Stomach smooth muscle (tissue), 2 donors: ENCODE results near the gene TNFRSF1A.
A peak's percentile ranks its signal among the peaks of the same experiment; 100 is the strongest.
"Not testable (repeated sequence)": the region's sequence is repeated elsewhere in the genome, so short reads cannot be mapped to it uniquely, and the experiment has no call there.

ENCODE experiments used
- H3K27ac ChIP-seq: one replicate; pipeline ENCODE4 v1.7.0; 2013; ENCODE audit warnings: mild to moderate bottlenecking, low read length, inconsistent platforms
- H3K27me3 ChIP-seq, 2 donors: one replicate each; pipeline ENCODE4 v1.7.0; 2013; ENCODE audit warnings: low read length in 2 of 2; ENCODE audit not compliant: insufficient read depth in 2 of 2, control insufficient read depth in 1 of 2
- H3K36me3 ChIP-seq, 2 donors: one replicate each; pipeline ENCODE4 v1.7.0; 2013; ENCODE audit warnings: low read length in 2 of 2; ENCODE audit not compliant: control insufficient read depth in 2 of 2, insufficient read depth in 2 of 2
- H3K4me1 ChIP-seq: one replicate; pipeline ENCODE4 v1.7.0; 2013; ENCODE audit warnings: low read length; ENCODE audit not compliant: control insufficient read depth, insufficient read depth
- H3K4me3 ChIP-seq, 2 donors: one replicate each; pipeline ENCODE4 v1.7.0; 2013; ENCODE audit warnings: low read length in 2 of 2
- H3K9ac ChIP-seq, 2 donors: one replicate each; pipeline ENCODE4 v1.7.0; 2013; ENCODE audit warnings: low read length in 2 of 2, mild to moderate bottlenecking in 1 of 2
- H3K9me3 ChIP-seq, 2 donors: one replicate each; pipeline ENCODE4 v1.7.0; 2013; ENCODE audit warnings: low read length in 2 of 2; ENCODE audit not compliant: control insufficient read depth in 2 of 2
- donor health status: healthy.
- donor health status: Pancreatic carcinoma.

TNFRSF1A gene

DNA sequence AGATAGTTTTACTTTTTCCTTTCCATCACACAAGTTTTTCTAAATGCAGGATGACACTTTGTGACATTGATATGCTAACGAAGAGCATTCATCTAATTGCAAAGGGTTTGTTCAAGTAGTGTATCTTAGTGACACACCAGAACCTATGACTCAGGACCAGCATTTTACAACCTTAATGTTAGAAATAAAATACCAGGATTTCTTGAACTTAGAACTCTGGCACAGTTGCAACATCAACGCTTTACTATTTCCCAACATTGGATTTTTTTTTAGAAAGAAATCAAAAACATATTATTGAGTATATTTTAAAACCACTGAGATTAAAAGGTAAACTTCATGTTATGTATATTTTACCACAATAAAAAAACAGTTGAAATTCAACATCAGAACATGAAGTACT lies 49.3 kb downstream of the TNFRSF1A start:
- H3K9ac ChIP-seq: no peak overlapping the region
- no peaks in the 10 kb centered on the region for H3K36me3 ChIP-seq
- no peak overlapping the region for H3K27ac ChIP-seq
- no peak overlapping the region for H3K4me3 ChIP-seq
- peaks cover 6% of the 10 kb centered on the region for H3K4me1 ChIP-seq
- no peaks in the 10 kb centered on the region for H3K27me3 ChIP-seq
- no peaks in the 10 kb centered on the region for H3K9me3 ChIP-seq

DNA sequence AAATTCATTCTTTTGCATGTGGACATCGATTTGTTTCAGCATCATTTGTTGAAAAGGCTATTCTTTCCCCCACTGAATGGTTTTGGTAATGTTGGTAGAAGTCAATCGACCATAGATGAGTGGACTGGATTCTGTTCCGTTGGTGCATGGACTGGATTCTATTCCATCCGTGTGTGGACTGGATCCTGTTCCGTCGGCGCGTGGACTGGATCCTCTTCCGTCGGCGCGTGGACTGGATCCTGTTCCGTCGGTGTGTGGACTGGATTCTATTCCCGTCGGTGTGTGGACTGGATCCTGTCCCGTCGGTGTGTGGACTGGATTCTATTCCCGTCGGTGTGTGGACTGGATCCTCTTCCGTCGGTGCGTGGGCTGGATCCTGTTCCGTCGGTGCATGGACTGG lies 52.0 kb downstream of the TNFRSF1A start:
- not testable (repeated sequence) for H3K27me3 ChIP-seq, H3K27ac ChIP-seq

DNA sequence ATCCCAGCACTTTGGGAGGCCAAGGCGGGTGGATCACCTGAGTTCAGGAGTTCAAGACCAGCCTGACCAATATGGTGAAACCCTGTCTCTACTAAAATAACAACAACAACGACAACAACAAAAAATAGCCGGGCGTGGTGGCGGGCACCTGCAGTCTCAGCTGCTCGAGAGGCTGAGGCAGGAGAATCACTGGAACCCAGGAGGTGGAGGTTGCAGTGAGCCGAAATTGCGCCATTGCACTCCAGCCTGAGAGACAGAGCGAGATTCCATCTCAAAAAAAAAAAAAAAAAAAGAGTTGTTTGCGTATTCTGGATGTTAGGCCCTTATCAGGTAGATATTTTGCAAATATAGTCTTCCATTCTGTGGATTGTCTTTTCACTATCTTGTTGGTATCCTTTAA lies 52.8 kb downstream of the TNFRSF1A start:
- H3K4me1 ChIP-seq, H3K27me3 ChIP-seq, H3K27ac ChIP-seq: not testable (repeated sequence)

More for the DNA sequence above, 52.0 kb downstream of the TNFRSF1A start:
- H3K4me3 ChIP-seq, H3K9me3 ChIP-seq, H3K9ac ChIP-seq, H3K4me1 ChIP-seq, H3K36me3 ChIP-seq: not testable (repeated sequence)

DNA sequence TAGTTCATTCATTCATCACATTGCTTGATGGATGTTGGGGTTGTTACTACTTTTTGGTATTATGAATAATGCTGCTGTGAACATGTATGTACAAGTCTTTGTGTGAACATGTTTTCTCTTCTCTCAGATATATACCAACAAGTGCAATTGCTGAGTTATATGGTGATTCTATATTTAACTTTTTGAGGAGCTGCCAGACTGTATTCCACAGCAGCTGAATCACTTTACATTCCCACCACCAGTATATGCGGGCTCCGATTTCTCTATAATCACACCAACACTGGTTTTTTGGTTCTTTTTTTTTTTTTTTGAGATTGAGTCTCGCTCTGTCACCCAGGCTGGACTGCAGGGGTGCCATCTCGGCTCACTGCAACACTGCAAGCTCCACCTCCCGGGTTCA lies 53.6 kb downstream of the TNFRSF1A start:
- H3K27me3 ChIP-seq: no peaks in the 10 kb centered on the region

More for the DNA sequence above, 52.8 kb downstream of the TNFRSF1A start:
- not testable (repeated sequence) for H3K4me3 ChIP-seq, H3K9me3 ChIP-seq, H3K9ac ChIP-seq, H3K36me3 ChIP-seq

DNA sequence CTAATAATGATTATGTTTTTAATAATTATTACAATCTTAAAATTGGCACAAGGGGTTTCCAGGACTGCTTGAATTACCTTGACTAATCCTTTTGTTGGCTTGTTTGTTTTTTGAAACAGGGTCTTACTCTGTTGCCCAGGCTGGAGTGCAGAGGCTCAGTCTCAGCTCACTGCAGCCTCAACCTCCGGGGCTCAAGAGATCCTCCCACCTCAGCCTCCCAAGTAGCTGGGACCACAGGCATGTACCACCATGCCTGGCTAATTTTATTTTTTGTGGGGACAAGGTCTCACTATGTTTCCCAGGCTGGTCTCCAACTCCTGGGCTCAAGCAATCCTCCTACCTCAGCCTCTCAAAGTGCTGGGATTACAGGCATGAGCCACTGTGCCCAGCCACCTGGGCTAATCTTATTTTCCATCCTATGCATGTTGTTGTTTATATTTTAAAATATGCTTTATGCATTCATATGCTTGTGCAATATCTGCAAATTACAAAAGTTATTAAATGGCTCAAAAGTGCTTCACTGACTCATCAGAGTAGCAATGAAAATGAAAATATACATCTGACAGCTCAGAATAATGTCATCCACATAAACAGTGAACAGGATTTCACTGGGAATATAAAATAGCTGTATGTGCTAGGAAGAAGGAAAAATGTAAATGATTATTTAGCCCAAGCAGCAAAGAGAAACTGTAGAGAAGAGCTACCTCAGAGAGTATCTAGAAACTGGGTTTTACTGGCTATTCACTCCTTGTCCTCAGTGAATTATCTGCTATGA lies 56.2 kb downstream of the TNFRSF1A start:
- Histone ChIP-seq H3K27me3 (no peaks in the 10 kb centered on the region), H3K27ac (no peak overlapping the region), H3K36me3 (no peaks in the 10 kb centered on the region), H3K9ac (no peak overlapping the region), H3K4me3 (no peak overlapping the region), H3K9me3 (no peaks in the 10 kb centered on the region), H3K4me1 (peaks cover 11% of the 10 kb centered on the region)

More for the DNA sequence above, 53.6 kb downstream of the TNFRSF1A start:
- Histone ChIP-seq H3K36me3 (no peaks in the 10 kb centered on the region), H3K9me3 (no peaks in the 10 kb centered on the region), H3K27ac (no peak overlapping the region), H3K9ac (no peak overlapping the region), H3K4me1 (peaks cover 5% of the 10 kb centered on the region), H3K4me3 (no peak overlapping the region)

DNA sequence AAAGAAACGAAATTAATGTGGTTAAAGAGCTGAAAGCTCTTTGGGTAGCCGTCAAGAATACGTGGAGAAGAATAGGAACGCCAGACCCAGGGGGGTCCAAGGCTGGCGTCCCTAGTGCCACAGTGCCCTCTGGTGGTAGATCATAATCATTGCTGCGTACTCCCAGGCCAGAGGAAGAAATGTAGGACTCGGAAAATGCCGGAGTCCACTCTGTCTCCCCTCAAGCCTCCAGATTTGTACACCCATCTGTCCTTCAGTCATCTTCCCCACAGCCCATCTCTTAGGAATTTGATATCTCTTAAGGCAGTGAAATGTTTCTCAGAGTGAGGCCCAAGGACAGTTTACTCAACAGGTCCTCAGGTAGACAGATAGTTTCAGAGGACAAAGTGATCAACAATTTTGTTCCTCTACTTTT lies 56.8 kb downstream of the TNFRSF1A start:
- H3K36me3 ChIP-seq: no peaks in the 10 kb centered on the region
- peaks cover 17% of the 10 kb centered on the region for H3K4me1 ChIP-seq
- H3K4me3 ChIP-seq: no peak overlapping the region
- no peak overlapping the region for H3K9ac ChIP-seq
- H3K27me3 ChIP-seq: no peaks in the 10 kb centered on the region
- H3K9me3 ChIP-seq: no peaks in the 10 kb centered on the region
- H3K27ac ChIP-seq: no peak overlapping the region

DNA sequence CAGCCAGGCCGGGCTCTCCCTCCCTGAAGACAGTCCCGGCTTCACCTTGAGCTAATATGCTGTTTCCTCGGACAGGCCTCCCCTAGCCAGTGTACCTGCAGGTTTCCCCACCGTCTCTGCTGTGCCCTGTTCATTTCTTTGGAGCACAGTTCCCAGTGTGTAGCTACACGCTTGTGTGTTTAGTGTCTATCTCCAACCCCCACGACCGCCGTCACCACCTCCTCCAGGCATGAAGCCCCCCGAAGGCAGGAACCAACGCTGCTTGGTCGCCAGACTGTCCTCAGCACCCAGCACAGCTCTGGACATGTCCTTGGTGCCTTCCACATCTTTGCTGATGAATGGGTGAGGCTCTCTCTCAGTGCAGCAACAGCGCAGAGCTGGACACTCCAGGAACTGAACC lies 57.6 kb downstream of the TNFRSF1A start:
- H3K36me3 ChIP-seq: no peaks in the 10 kb centered on the region
- no peak overlapping the region for H3K4me3 ChIP-seq
- no peak overlapping the region for H3K9ac ChIP-seq
- H3K9me3 ChIP-seq: no peaks in the 10 kb centered on the region
- H3K27me3 ChIP-seq: no peaks in the 10 kb centered on the region
- peaks cover 25% of the 10 kb centered on the region for H3K4me1 ChIP-seq
- H3K27ac ChIP-seq: no peak overlapping the region

DNA sequence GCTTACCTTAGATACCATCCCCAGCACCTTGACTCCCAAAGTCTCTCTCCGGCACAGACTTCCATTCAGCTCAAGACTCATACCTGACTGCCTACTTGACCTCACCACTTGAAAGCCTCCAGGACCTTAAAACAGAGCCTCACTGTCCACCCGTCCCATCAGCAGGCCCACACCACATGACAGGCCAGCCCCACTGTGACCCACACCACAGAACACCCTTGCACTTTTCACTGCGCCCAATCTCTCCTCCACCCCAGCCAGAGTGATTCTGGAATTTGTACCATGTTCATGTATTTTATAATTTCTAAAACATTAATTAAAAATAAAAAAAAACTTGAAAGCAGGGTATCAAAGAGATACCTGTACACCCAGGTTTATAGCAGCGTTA lies 59.4 kb downstream of the TNFRSF1A start:
- H3K4me1 ChIP-seq: peaks cover 41% of the 10 kb centered on the region
- no peaks in the 10 kb centered on the region for H3K9me3 ChIP-seq
- no peaks in the 10 kb centered on the region for H3K36me3 ChIP-seq
- H3K4me3 ChIP-seq: no peak overlapping the region
- no peaks in the 10 kb centered on the region for H3K27me3 ChIP-seq
- no peak overlapping the region for H3K9ac ChIP-seq
- H3K27ac ChIP-seq: no peak overlapping the region

DNA sequence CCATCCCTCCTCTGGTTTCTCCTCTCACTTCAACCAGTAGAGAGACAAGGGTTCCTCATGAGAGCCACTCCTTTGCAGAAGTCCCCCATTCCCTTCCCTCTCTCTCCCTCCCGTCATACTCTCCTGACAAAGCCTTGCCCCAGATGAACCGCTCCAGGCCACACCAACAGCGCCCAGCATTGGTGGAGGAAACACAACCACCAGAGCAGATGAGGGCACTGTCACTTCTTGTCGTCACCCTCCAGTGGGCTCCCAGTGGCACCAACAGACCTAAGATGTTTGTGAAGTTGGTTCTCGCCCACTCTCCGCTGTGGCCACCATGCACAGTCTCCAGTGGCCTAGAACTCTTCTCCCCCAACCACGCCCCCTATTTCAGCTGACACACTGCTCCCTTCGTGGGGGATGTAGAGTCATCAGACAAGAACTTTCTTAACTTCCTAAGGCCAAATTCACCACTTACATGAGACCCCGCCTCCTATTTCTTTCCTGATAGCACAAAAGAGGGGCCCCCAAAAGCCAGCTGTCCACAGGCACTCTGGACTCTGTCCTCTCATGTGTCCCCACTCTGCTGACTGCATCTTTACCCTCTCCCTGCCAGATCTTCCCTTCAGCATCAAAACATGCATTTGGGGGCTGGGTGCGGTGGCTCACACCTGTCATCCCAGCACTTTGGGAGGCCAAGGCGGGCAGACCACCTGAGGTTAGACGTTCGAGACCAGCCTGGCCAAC lies 60.6 kb downstream of the TNFRSF1A start:
- Histone ChIP-seq H3K4me3 (no peak overlapping the region), H3K9me3 (no peaks in the 10 kb centered on the region), H3K9ac (no peak overlapping the region), H3K4me1 (peaks cover 41% of the 10 kb centered on the region), H3K36me3 (no peaks in the 10 kb centered on the region), H3K27me3 (no peaks in the 10 kb centered on the region), H3K27ac (no peak overlapping the region)

DNA sequence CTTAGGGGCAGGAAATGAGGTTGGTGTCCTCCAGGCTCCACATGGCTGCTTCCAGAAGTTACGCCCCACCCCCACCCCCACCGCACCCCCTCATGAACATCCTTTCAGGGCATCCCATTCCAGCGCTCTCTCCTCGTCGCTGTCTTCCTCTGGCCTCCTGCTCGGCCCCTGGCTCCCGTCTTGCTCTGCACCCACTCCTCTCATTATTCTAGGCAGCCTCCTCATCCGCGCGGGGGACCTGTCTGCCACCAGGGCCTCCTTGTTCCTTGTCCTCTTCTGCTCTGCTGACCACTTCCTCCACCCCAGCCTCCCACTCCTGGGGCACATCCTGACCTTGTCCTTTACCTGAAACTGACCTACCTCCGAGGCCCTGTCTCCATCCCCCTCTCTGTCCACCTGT lies 61.2 kb downstream of the TNFRSF1A start:
- peaks cover 41% of the 10 kb centered on the region for H3K4me1 ChIP-seq
- H3K9ac ChIP-seq: peak overlapping the region in 1 of 2 donors; percentile 40
- no peaks in the 10 kb centered on the region for H3K36me3 ChIP-seq
- no peaks in the 10 kb centered on the region for H3K9me3 ChIP-seq
- H3K27me3 ChIP-seq: no peaks in the 10 kb centered on the region
- H3K27ac ChIP-seq: peak overlapping the region; percentile 84
- peak overlapping the region in 1 of 2 donors; percentile 26 for H3K4me3 ChIP-seq

DNA sequence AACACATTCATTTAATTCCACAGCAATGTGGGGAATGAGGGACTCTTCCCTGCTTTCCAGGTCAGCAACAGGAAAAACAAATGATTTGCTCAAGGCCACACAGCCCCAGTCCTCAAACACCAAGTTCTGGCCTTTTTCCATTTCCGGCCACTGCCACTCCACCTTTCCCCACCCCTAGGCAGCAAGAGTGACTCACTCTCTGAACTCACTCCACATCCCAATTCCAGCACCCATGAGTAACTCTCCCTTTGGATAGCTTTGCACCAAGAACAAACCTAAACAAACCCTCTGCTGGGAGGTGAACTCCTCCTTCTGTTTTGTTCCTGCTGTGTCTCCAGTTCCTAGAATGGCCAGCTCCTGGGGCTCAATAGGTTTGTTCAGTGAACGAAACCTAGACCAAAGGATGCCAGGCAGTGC lies 61.8 kb downstream of the TNFRSF1A start:
- Histone ChIP-seq H3K4me1 (peaks cover 40% of the 10 kb centered on the region), H3K9me3 (no peaks in the 10 kb centered on the region), H3K27ac (peak overlapping the region; percentile 84), H3K9ac (peak overlapping the region; percentile 36 to 40), H3K27me3 (no peaks in the 10 kb centered on the region), H3K4me3 (peak overlapping the region; percentile 15 to 26), H3K36me3 (no peaks in the 10 kb centered on the region)
